ENCODE measurements around the gene PRELID3B.

Gene PRELID3B

GRCh38 chr20:59019217-59019616 lies 23.4 kb downstream of the PRELID3B start, which contains the start of gene TUBB1:
TUBB1 (plus strand) TSS chr20:59019429; CDS start chr20:59019523, 94 bp downstream.
- no peak within 1 kb of the TSS for H3K4me3 ChIP-seq (ENCODE audit: low read length, poor library complexity, severe bottlenecking)
- no peaks in the 10 kb centered on the region for H3K79me2 ChIP-seq (ENCODE audit: insufficient read depth, low read length)
- peaks cover 6% of the 10 kb centered on the region; the same call in 1 of the 2 replicates for H3K36me3 ChIP-seq (ENCODE audit: insufficient read depth, low read length)
- H4K20me1 ChIP-seq (ENCODE audit: insufficient read depth, low read length, poor library complexity, severe bottlenecking): no peaks in the 10 kb centered on the region
- no peak within 1 kb of the TSS for H3K4me2 ChIP-seq (ENCODE audit: low read depth, low read length, poor library complexity, severe bottlenecking)
- no peaks in the 10 kb centered on the region for H3K27me3 ChIP-seq (ENCODE audit: insufficient read depth, low read length, poor library complexity, severe bottlenecking)
- peaks cover 7% of the 10 kb centered on the region for H3K4me1 ChIP-seq (ENCODE audit: insufficient read depth, low read length, poor library complexity, severe bottlenecking)
- TF ChIP-seq EZH2phosphoT487 (IDR thresholded peaks at IDR 0.05; ENCODE audit: borderline replicate concordance): no peak
- no peak for TF ChIP-seq CTCF (conservative IDR thresholded peaks at IDR 0.05; ENCODE audit: low read length)
- no peaks in the 10 kb centered on the region for H3F3A ChIP-seq (ENCODE audit: low read depth)
- no peak within 1 kb of the TSS for H3K9ac ChIP-seq (ENCODE audit: low read depth, low read length, poor library complexity, severe bottlenecking)
- H3K9me3 ChIP-seq (ENCODE audit: insufficient read depth, low read depth, low read length): no peaks in the 10 kb centered on the region
- no peak within 1 kb of the TSS for H2AFZ ChIP-seq (ENCODE audit: low read length)
- H3K9me2 ChIP-seq (replicated peaks; ENCODE audit: low read depth, low read length): no peaks in the 10 kb centered on the region

- Histone ChIP-seq H3K9me3 (ENCODE audit: insufficient read depth, low read depth, low read length) (no peaks in the 10 kb centered on the region), H2AFZ (ENCODE audit: low read length) (no peak overlapping the region), H3K36me3 (ENCODE audit: insufficient read depth, low read length) (peaks cover 3% of the 10 kb centered on the region; the same call in 1 of the 2 replicates), H3F3A (ENCODE audit: low read depth) (no peaks in the 10 kb centered on the region), H3K4me3 (ENCODE audit: low read length, poor library complexity, severe bottlenecking) (no peak overlapping the region), H3K9ac (ENCODE audit: low read depth, low read length, poor library complexity, severe bottlenecking) (no peak overlapping the region), H3K27me3 (ENCODE audit: insufficient read depth, low read length, poor library complexity, severe bottlenecking) (no peaks in the 10 kb centered on the region), H3K9me2 (replicated peaks; ENCODE audit: low read depth, low read length) (no peaks in the 10 kb centered on the region), H3K79me2 (ENCODE audit: insufficient read depth, low read length) (no peaks in the 10 kb centered on the region), H3K4me1 (ENCODE audit: insufficient read depth, low read length, poor library complexity, severe bottlenecking) (peaks cover 7% of the 10 kb centered on the region), H4K20me1 (ENCODE audit: insufficient read depth, low read length, poor library complexity, severe bottlenecking) (no peaks in the 10 kb centered on the region), H3K4me2 (ENCODE audit: low read depth, low read length, poor library complexity, severe bottlenecking) (no peak overlapping the region)
- TF ChIP-seq EZH2phosphoT487 (IDR thresholded peaks at IDR 0.05; ENCODE audit: borderline replicate concordance) (no peak), CTCF (conservative IDR thresholded peaks at IDR 0.05; ENCODE audit: low read length) (no peak)
Measured at GRCh38 chr20:59018817-59019216, 23.8 kb downstream of the PRELID3B start.

- TF ChIP-seq EZH2phosphoT487 (IDR thresholded peaks at IDR 0.05; ENCODE audit: borderline replicate concordance): no peak
- no peak for TF ChIP-seq CTCF (conservative IDR thresholded peaks at IDR 0.05; ENCODE audit: low read length)
- H3F3A ChIP-seq (ENCODE audit: low read depth): no peaks in the 10 kb centered on the region
- no peaks in the 10 kb centered on the region for H3K9me3 ChIP-seq (ENCODE audit: insufficient read depth, low read depth, low read length)
- no peaks in the 10 kb centered on the region for H3K27me3 ChIP-seq (ENCODE audit: insufficient read depth, low read length, poor library complexity, severe bottlenecking)
- no peaks in the 10 kb centered on the region for H3K9me2 ChIP-seq (replicated peaks; ENCODE audit: low read depth, low read length)
- H3K4me3 ChIP-seq (ENCODE audit: low read length, poor library complexity, severe bottlenecking): no peak overlapping the region
- H4K20me1 ChIP-seq (ENCODE audit: insufficient read depth, low read length, poor library complexity, severe bottlenecking): no peaks in the 10 kb centered on the region
- H3K79me2 ChIP-seq (ENCODE audit: insufficient read depth, low read length): no peaks in the 10 kb centered on the region
- no peaks in the 10 kb centered on the region for H3K36me3 ChIP-seq (ENCODE audit: insufficient read depth, low read length)
- H3K4me2 ChIP-seq (ENCODE audit: low read depth, low read length, poor library complexity, severe bottlenecking): no peak overlapping the region
- no peak overlapping the region for H2AFZ ChIP-seq (ENCODE audit: low read length)
- no peak overlapping the region for H3K9ac ChIP-seq (ENCODE audit: low read depth, low read length, poor library complexity, severe bottlenecking)
- H3K4me1 ChIP-seq (ENCODE audit: insufficient read depth, low read length, poor library complexity, severe bottlenecking): peaks cover 7% of the 10 kb centered on the region
Measured at GRCh38 chr20:59017493-59018231, 24.9 kb downstream of the PRELID3B start.

Data from Loucy (cell line).